NT2/D1 (cell line): ENCODE data around the gene SLC16A10.

ENCODE experiments used
- YY1 ChIP-seq: IDR thresholded peaks from 2 replicates; pipeline ENCODE4 v1.6.1; 2011; ENCODE audit not compliant: insufficient read length, insufficient read depth
- ZNF274 ChIP-seq: IDR thresholded peaks from 2 replicates; pipeline ENCODE4 v1.6.1; 2011; ENCODE audit warnings: mild to moderate bottlenecking, low read depth, low read length

GRCh38 chr6:111183702-111184517, 96.6 kb downstream of the SLC16A10 start:
- TF ChIP-seq ZNF274: no peak
- TF ChIP-seq YY1: no peak
